Peyer's patch (tissue), 4 donors: ENCODE results near the gene EVI2B. TPM values are rescaled to one million over a fixed set of nuclear protein-coding genes. Genes with fewer than 3 reads are reported as not detected.
"Not testable (repeated sequence)": the region's sequence is repeated elsewhere in the genome, so short reads cannot be mapped to it uniquely, and the experiment has no call there.

Experiments
- DNase-seq, 3 donors: peaks; one replicate each; pipeline ENCODE4 v3.0.0-alpha.2; 2017 to 2019
- H3K27ac ChIP-seq, 4 donors: fragments of 200-600 bp; sonication (generic); one replicate each; pipeline ENCODE4 v1.5.1; 2016 to 2019
- H3K27me3 ChIP-seq, 2 donors: fragments of 200-600 bp; sonication (generic); one replicate each; pipeline ENCODE4 v1.5.1; 2019
- H3K36me3 ChIP-seq, 3 donors: fragments of 200-600 bp; sonication (generic); one replicate each; pipeline ENCODE4 v1.5.1; 2016 to 2019
- H3K4me1 ChIP-seq, 4 donors: fragments of 200-600 bp; sonication (generic); one replicate each; pipeline ENCODE4 v1.5.1; 2016 to 2019
- H3K4me3 ChIP-seq, 4 donors: fragments of 200-600 bp; sonication (generic); 1 replicate in 3 of 4; 2 replicates in 1 of 4; pipeline ENCODE4 v1.5.1; 2016 to 2019; ENCODE audit warnings: mild to moderate bottlenecking in 1 of 4
- H3K9me3 ChIP-seq, 4 donors: fragments of 200-600 bp; sonication (generic); one replicate each; pipeline ENCODE4 v1.5.1; 2016 to 2019; ENCODE audit warnings: mild to moderate bottlenecking in 1 of 4
- CTCF ChIP-seq, 6 experiments: fragments of 450-650 bp in 4 of 6; fragments of 200-600 bp in 2 of 6; sonication (generic) in 1 of 6; IDR thresholded peaks; one replicate each; pipeline ENCODE4 v1.5.1; 2017 to 2019; ENCODE audit warnings: antibody characterized with exemption in 6 of 6, mild to moderate bottlenecking in 3 of 6, moderate library complexity in 1 of 6
- POLR2A ChIP-seq, 2 donors: fragments of 450-650 bp; IDR thresholded peaks; one replicate each; pipeline ENCODE4 v1.5.1; 2017; ENCODE audit warnings: antibody characterized with exemption in 2 of 2, mild to moderate bottlenecking in 2 of 2, moderate library complexity in 2 of 2
- total RNA-seq, 4 donors: library from RNA; depleted of rRNA; stranded (reverse); fragments of >200 nt; gene quantifications; one replicate each; pipeline ENCODE4 v1.1.0, GENCODE V29; 2016

Gene EVI2B
- total RNA-seq, 4 donors from 2014 or later: 5.6 to 70.1 (median 8.7) TPM

DNA sequence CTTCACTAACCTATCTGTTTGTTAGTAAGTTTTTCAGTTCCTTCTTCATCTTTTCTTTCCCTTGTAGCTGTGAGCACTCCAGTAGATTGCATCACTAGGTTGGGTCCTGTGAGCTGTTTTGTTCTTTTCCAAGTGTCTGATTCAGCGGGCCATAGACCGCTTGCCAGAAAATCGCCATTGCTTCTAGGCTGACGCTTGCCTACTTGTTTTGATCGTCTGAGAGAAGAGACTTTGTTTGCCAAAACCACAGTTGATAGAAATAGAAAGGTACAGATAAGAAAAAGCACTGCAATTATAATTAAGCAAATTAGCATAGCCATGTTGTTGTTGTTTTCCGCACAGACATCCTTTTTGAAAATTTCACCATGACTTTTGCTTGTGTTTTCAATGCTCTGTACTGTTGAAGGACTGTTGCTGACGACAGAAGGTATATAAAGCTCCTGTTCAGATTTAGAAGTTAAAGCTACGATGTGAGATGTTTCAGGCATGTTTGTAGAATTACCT is 4.5 kb upstream of the EVI2B start:
- TF ChIP-seq CTCF (IDR thresholded peaks at IDR 0.05) (no peak), POLR2A (IDR thresholded peaks at IDR 0.05) (peak in 1 of 2 donors; percentile 9)
- Histone ChIP-seq H3K27ac (peak overlapping the region; percentile 71 to 80 (median 77)), H3K4me1 (peaks cover 0 to 13% (median 0%) of the 10 kb centered on the region in 4 donors), H3K9me3 (no peaks in the 10 kb centered on the region), H3K4me3 (peak overlapping the region; percentile 25 to 36 (median 32)), H3K36me3 (no peaks in the 10 kb centered on the region), H3K27me3 (no peaks in the 10 kb centered on the region)
- peak in 2 of 3 donors; percentile 66 to 79 for DNase-seq

DNA sequence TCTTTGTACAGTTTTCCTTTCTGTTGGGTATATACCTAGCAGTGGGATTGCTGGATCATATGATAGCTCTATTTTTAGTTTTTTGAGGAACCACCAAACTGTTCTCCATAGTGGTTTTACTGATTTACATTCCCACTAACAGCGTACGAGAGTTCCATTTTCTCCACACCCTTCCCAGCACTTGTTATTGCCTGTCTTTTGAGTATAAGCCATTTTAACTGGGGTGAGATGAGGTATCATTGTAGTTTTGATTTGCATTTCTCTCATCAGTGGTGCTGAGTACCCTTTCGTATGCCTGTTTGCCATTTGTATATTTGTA is 887 bp upstream of the EVI2B start:
- no peak for TF ChIP-seq POLR2A (IDR thresholded peaks at IDR 0.05)
- TF ChIP-seq CTCF (IDR thresholded peaks at IDR 0.05): no peak

GRCh38 chr17:31312223-31312622 is 1.6 kb downstream of the EVI2B start:
- peak overlapping the region in 3 of 4 donors; percentile 68 to 85 (median 83) for H3K27ac ChIP-seq
- H3K9me3 ChIP-seq, H3K27me3 ChIP-seq, H3K36me3 ChIP-seq: not testable (repeated sequence)
- H3K4me3 ChIP-seq: peak overlapping the region; percentile 36 to 44 (median 42)
- peaks cover 0 to 25% (median 6%) of the 10 kb centered on the region in 4 donors for H3K4me1 ChIP-seq
- DNase-seq: peak in 2 of 3 donors; percentile 59 to 76

More for the DNA sequence above, 887 bp upstream of the EVI2B start:
- H3K4me3 ChIP-seq: no peak overlapping the region
- DNase-seq: no peak
- no peaks in the 10 kb centered on the region for H3K27me3 ChIP-seq
- peaks cover 0 to 13% (median 0%) of the 10 kb centered on the region in 4 donors for H3K4me1 ChIP-seq
- no peaks in the 10 kb centered on the region for H3K9me3 ChIP-seq
- H3K36me3 ChIP-seq: no peaks in the 10 kb centered on the region
- peak overlapping the region; percentile 59 to 85 (median 76) for H3K27ac ChIP-seq

- Histone ChIP-seq H3K9me3 (no peaks in the 10 kb centered on the region), H3K27ac (peak overlapping the region; percentile 31 to 85 (median 76))
- DNase-seq: no peak
Measured at GRCh38 chr17:31311526-31311925, 2.3 kb downstream of the EVI2B start.

DNA sequence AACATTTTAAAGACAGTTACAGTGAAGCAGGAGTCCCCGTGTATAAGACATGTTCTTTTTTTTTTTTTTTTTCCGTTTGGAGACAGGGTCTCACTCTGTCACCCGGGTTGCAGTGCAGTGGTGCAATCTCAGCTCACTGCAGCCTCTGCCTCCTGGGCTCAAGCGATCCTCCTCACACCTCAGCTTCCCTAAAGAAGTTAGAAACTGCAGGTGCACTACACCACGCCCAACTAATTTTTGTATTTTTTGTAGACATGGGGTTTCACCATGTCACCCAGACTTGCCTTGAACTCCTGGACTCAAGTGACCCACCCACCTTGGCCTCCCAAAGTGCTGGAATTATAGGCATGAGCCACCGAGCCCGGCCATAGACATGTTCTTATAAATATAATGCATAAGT is 3.0 kb downstream of the EVI2B start:
- TF ChIP-seq POLR2A (IDR thresholded peaks at IDR 0.05): no peak
- no peak for TF ChIP-seq CTCF (IDR thresholded peaks at IDR 0.05)
- Histone ChIP-seq H3K27ac (peak overlapping the region; percentile 31 to 85 (median 76)), H3K4me3 (peak overlapping the region; percentile 9 to 44 (median 42)), H3K9me3 (no peaks in the 10 kb centered on the region), H3K4me1 (peaks cover 0 to 25% (median 6%) of the 10 kb centered on the region in 4 donors), H3K27me3 (no peaks in the 10 kb centered on the region), H3K36me3 (no peaks in the 10 kb centered on the region)
- peak in 2 of 3 donors; percentile 54 to 66 for DNase-seq

More at GRCh38 chr17:31311526-31311925, 2.3 kb downstream of the EVI2B start:
- Histone ChIP-seq H3K27me3 (no peaks in the 10 kb centered on the region), H3K36me3 (no peaks in the 10 kb centered on the region), H3K4me3 (peak overlapping the region; percentile 36 to 44 (median 42)), H3K4me1 (peaks cover 0 to 25% (median 6%) of the 10 kb centered on the region in 4 donors)
- TF ChIP-seq CTCF (IDR thresholded peaks at IDR 0.05) (no peak), POLR2A (IDR thresholded peaks at IDR 0.05) (no peak)

- Histone ChIP-seq H3K27ac (peak overlapping the region; percentile 44 to 85 (median 65)), H3K36me3 (no peaks in the 10 kb centered on the region), H3K4me3 (peak overlapping the region; percentile 12 to 44 (median 42)), H3K9me3 (no peaks in the 10 kb centered on the region), H3K4me1 (peaks cover 0 to 25% (median 6%) of the 10 kb centered on the region in 4 donors), H3K27me3 (no peaks in the 10 kb centered on the region)
- no peak for TF ChIP-seq POLR2A (IDR thresholded peaks at IDR 0.05)
- no peak for TF ChIP-seq CTCF (IDR thresholded peaks at IDR 0.05)
- peak in 2 of 3 donors; percentile 61 to 65 for DNase-seq
Measured at GRCh38 chr17:31310260-31310659, 3.6 kb downstream of the EVI2B start.
